HG03280 (cell line): ENCODE measurements around the gene MCAT.
"Not testable (repeated sequence)": the region's sequence is repeated elsewhere in the genome, so short reads cannot be mapped to it uniquely, and the experiment has no call there.

Source experiments
- ATAC-seq: cut with Tn5 transposase; IDR thresholded peaks from one replicate; pipeline ENCODE4 v1.9.1; 2021; ENCODE audit warnings: mild to moderate bottlenecking, moderate library complexity; ENCODE audit not compliant: unreplicated experiment

MCAT gene

GRCh38 chr22:43127166-43127908 lies 15.9 kb downstream of the MCAT start:
- no peak for ATAC-seq

DNA sequence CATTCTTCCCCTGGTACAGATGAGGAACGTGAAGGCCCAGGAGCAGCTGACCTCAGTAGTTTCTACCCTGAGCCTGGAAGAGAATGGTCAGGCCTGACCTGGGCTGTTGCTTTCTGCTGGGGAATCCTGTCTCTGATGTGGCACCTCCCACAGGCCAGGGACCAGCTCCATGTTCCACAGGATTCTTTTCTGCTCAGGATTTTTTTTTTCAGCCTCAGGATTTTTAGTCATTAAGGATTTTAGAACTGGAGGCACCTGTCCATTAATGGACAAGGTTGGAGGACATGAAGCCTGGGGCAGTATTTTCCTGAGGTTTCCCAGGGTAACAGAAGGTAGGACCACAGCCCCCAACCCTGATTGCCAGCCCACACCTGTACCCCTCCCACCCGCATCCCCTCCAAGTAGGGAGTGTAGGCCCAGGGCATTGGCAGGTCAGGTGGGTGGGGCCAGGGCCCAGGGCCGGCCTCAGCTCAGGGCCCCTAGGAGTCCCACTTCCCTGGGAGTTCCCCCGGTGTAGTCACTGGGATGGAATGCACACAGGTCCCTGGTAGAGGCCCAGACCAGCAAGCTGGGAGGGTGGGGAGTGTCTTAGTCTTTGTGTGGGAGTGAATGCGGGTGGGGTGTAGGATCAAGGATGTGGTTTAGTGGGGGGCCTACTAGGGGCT lies 16.6 kb downstream of the MCAT start:
- no peak for ATAC-seq

GRCh38 chr22:43118953-43119458 lies 24.2 kb downstream of the MCAT start:
- ATAC-seq, result peak; percentile 79

DNA sequence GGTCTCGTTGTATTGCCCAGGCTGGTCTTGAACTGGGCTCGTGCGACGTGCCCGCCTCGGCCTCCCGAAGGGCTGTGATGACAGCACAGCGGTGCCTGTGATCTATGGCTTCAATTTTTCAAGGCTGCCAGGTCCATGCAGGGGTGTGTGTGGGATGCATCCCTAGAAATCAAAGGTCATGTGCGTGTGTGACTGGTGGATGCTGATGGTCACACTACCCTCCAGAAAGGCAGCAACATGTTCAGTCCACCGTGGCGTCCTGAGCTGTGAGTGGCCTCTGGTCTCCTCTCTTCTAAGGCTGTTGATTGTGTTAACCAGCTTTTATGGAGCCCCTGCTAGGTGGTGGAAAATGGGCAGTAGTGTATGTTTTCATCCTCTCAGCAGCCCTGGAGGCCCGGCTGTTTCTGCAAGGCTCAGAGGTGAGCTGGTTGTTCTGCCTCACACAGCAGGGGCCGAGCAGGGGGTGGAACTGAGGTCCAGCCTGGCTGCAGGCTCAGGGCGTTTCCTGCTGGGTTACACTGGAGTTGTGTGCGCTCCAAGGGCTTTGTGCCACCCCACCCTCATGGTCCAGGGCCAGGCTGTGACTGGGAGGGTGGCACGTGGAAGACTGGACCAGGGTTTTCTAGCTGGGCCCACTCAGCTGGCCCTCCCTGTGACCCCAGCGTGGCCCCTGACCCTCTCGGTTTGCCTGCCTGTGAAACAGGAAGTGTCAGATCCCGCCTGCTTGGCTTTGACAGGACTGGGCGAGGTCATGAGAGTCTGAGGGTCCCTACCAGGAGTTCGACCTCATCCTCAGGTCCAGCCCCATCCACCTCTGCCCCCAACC lies 25.0 kb downstream of the MCAT start:
- ATAC-seq, result peak; percentile 7

DNA sequence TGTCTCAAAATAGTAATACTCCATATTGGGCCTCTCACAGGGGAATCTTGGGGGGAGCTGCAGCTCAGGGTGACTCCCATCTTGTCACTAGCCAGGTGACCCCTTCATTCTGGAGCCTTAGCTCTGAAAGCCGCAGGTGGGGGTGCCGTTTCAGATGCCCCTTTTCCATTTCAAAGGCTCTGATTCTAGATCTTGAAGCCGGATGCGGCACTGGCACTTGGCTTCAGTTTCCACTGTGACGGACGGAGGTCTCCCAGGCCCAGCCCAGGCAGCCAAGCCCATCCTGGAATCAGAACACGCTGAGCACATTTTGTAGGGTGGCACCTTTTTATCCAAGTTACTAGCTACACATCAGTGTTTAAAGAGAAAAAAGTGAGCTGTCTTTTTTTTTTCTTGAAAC lies 26.3 kb downstream of the MCAT start:
- no peak for ATAC-seq

DNA sequence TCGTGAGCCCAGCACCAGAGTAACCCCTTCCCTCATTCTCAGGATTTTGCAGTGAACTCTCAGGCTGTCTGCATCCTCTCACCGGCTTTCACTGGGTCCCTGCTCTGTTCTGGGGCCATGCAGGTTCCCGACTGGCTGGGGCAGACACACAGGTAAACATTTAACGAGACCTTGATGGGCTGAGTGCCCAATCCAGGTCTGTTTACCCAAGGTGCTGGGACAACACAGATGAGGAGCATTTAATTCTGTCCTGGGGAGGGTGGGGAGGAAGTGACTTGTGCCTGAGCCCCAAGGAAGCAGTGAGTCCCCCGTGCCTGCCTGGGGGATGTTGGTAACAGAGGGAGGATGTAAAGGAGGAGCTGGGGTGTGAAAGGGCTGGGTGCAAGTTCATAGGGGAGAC lies 28.2 kb downstream of the MCAT start:
- no peak for ATAC-seq

GRCh38 chr22:43113526-43114251 lies 29.5 kb downstream of the MCAT start:
- ATAC-seq, result no peak

DNA sequence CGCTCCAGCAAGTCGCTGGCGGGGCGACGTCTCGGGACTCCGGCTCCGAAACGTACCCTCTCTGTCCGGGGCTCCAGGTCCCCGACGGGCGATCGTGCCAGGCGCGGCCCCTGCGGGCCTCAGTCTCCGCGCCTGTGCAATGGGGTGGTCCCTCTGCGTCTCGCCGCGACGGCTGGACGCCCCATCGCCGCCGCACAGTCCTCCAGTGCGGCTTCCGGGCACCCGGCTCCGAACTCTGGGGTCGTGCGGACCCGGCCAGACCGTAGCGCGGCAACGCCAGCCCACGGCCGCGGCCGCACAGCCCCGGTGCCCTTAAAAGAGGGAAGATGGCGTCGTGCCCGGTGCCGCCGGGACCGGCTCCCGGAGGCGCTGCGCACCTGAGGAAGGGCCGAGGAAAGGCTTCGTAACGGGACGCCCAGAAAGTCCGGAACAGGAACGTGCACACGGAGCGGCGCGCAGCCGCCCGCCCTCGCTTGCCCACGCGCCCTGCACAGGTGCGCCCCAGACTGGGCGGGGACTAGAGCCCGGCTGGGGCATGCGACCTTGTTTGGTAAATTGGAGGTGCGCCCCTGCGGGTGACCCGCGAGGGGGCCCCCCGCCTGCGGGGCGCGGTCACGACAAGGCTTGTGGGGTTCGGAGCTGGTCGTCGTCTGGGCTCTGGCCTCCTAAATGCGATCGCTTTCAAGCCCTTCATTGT lies 32.1 kb downstream of the MCAT start:
- peak; percentile 65 for ATAC-seq

DNA sequence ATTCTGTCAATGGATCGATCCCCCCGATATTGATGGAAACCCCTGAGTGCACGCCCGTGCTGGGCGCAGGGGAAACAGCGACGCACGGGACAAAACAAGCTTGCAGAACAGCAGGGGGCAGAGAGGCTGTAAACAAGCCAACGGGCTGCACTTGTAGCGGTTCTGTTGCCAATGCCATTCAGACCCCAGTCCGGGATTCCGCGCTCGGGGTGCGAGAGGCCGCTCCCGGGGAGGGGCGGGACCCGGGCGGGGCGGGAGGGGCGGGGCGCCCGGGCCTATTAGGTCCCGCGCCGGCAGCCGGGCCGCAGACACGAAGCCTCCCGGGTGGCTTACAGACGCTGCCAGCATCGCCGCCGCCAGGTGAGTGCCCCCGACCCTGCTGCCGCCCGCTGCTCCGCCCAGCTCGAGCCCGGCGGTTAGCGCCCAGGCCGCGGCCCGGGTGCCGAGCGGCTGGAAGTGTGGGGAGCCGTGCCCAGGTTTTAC lies 32.7 kb downstream of the MCAT start, which contains the start of gene BIK:
Gene BIK, plus strand, starts transcription at position 307 of the 483 bp plus-strand sequence. CDS start 13,273 bp downstream, outside the sequence.
- ATAC-seq, result peak; percentile 43

DNA sequence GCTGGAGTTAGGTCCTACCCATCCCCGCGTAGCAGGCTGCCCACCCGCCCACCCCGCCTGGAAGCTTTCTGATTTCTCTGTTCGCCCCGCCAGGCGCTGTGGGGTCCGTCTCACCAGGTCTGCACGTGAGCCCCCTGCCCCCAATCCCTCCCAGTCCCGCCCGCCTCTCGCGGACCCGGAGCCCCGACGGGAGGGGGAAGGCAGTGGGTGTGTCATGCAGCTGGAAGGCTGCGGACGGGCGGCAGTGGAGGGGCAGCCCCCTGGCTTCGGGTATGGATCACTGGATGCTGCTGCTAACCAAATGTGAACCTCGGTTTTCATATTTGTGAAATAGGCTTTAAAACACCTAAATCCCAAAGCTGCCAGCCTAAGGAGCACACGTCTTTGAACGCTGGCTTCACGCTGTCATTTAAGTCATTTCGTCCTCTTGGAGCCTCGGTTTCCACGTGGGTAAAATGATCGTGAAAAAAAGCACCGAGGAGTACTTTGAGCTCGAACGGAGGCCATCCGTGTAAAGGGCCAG lies 33.2 kb downstream of the MCAT start:
- no peak for ATAC-seq

DNA sequence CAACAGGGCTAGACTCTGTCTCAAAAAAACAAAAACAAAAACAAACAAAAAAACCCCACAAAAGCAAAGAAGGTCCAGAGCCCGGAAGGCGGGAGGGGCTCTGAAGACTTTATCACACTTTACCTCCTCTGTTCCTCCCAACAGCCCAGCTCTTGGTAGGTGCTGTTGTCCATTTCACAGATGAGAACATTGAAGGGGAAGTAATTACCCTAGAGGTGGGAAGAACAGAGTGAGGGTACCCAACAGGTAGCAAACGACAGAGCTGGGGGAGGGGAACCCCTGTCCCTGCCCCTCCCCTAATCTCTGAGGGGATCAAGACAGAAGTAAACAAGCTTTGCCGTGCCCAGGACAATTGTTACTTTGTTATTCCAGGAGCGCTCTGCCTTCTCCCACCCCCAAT lies 33.7 kb downstream of the MCAT start:
- ATAC-seq, result no peak

DNA sequence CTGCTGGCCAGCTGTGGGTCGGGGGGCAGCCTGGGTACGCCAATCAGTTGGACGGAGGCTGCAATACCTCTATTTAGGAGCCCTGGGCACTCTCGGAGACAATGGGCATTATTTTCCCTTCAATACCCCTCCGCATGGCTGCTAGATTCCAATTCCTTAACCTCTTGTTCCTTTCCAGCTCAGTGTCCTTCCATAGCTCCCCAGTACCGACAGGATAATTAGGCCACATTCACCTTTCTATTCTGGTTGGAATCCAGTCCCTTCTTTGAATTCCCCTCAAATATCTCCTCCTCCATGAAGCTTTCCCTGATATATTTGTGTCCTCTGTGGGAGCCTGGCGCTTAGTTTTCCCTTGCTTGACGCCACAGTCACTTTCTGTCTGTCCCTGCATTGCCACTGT lies 36.9 kb downstream of the MCAT start:
- no peak for ATAC-seq

DNA sequence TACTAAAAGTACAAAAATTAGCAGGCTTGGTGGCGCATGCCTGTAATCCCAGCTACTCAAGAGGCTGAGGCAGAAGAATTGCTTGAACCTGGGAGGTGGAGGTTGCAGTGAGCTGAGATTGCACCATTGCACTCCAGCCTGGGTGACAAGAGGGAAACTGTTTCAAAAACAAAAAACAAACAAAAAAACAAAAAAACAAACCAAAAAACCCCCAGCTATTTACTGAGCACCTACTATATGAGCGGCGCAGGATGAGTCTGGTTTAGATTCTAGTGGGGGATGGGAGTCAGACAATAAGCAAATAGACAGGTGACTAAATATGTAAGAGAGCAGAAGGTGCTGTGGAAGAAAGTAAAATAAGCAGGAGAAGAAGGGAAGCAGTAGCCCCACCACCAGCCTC lies 38.2 kb downstream of the MCAT start:
- not testable (repeated sequence) for ATAC-seq

DNA sequence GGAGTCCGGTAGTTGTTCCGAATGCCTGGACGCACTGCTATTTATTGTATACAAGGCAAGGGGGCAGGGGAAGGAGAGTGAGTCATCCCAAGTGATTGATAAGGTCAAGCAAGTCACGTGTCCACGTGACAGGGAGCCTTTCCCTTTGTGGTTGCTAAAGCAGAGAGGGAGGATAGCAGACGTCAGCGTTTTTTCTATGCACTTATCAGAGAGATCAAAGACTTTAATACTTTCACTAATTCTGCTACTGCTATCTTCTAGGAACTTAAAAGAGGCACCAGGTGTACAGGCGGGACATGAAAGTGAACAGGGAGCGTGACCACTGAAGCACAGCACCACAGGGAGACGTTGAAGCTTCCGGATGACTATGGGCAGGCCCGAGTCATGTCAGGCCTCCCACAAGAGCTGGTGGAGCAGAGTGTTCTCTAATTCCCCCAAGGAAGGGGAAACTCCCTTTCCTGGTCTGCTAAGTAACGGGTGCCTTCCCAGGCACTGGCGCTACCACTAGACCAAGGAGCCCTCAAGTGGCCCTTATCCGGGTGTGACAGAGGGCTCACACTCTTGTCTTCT lies 39.1 kb downstream of the MCAT start:
- ATAC-seq, result not testable (repeated sequence)

DNA sequence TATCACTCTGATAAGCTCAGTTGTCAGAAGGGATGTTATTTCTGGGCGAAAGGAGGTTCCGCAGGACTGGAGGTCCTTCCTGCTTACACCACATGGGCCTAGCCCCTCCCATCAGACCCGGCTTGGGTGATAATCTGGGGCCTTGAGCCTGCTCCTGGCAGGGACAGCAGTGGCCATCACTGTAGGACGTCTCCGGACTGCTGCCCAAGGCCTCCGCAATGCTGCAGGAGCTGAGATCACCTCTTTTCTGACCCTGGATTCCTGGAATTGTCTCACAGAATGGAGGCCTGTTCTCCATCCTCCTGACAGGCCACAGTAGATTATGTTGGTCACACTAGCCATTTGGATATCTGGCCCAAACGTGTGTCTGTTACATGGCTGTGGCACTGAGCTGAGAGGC lies 41.9 kb downstream of the MCAT start:
- ATAC-seq, result no peak

GRCh38 chr22:43100225-43100624 lies 43.0 kb downstream of the MCAT start:
- ATAC-seq, result no peak

DNA sequence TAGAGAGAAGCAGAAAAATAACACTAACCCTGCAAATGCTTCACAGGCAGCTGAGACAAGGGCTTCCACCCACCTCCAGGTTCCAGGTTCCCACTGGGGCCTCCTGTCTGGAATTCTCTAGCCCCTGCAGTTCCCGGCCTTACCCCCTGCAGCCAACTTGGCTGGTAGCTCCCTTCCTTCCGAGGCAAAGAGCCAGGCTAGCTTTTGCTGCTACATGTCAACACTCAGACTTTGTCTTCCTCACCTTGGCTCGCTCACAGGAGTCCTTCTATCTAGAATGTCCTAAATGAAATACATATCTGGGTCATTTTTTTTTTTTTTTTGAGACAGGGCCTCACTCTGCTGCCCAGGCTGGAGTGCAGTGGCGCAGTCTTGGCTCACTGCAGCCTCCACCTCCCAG lies 44.1 kb downstream of the MCAT start:
- ATAC-seq, result no peak

- no peak for ATAC-seq
Measured at GRCh38 chr22:43098356-43098755, 44.8 kb downstream of the MCAT start.

DNA sequence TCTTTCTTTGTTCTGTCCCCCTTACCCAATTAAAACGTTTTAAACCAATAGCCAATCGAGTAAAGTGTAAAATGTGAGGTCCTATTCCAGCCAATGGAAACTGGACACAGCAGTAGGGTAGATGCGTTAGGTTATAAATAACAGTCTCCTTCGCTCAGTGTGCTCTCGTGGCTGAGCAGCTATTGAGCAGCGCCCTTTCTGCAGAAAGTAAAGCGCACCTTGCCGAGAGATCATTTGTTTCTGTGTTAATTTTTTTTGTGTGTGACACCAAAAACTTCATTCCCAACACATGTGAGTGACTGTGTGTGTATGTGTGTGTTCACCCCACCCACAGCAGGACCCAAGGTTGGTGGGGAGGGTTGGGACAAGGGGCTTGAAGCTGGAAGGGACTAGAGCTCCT lies 46.8 kb downstream of the MCAT start:
- no peak for ATAC-seq
